ENCODE results near the gene SLC36A2.

The SLC36A2 gene

GRCh38 chr5:151345808-151346478, 1.4 kb downstream of the SLC36A2 start:
- TF ChIP-seq MAX (IDR thresholded peaks at IDR 0.05) (no peak), EGR1 (IDR thresholded peaks at IDR 0.05) (no peak)

GRCh38 chr5:151345187-151345807, 2.1 kb downstream of the SLC36A2 start:
- no peak for TF ChIP-seq CEBPB (IDR thresholded peaks at IDR 0.05)
- TF ChIP-seq TAF1 (IDR thresholded peaks at IDR 0.05; ENCODE audit: low read depth), result no peak
- no peak for TF ChIP-seq TEAD4 (IDR thresholded peaks at IDR 0.05)
- no peak for TF ChIP-seq RAD21 (IDR thresholded peaks at IDR 0.05; ENCODE audit: low read depth)
- no peak for TF ChIP-seq TCF12 (IDR thresholded peaks at IDR 0.05; ENCODE audit: low read depth)
- no peak for TF ChIP-seq NFIC (IDR thresholded peaks at IDR 0.05)
- no peak for TF ChIP-seq ZBTB7A (IDR thresholded peaks at IDR 0.05; ENCODE audit: low read depth)
- no peak for TF ChIP-seq EGR1 (IDR thresholded peaks at IDR 0.05)
- no peak for TF ChIP-seq USF1 (IDR thresholded peaks at IDR 0.05)
- no peak for TF ChIP-seq FOXM1 (IDR thresholded peaks at IDR 0.05; ENCODE audit: borderline replicate concordance, low read depth)
- TF ChIP-seq YY1 (IDR thresholded peaks at IDR 0.05; ENCODE audit: low read depth), result no peak

GRCh38 chr5:151344088-151344487, 3.3 kb downstream of the SLC36A2 start:
- no peak for TF ChIP-seq CEBPB (IDR thresholded peaks at IDR 0.05)
- TF ChIP-seq TEAD4 (IDR thresholded peaks at IDR 0.05), result no peak

GRCh38 chr5:151340004-151340403, 7.4 kb downstream of the SLC36A2 start:
- TF ChIP-seq MAX (IDR thresholded peaks at IDR 0.05), result no peak
- TF ChIP-seq EP300 (IDR thresholded peaks at IDR 0.05; ENCODE audit: borderline replicate concordance), result no peak
- TF ChIP-seq YY1 (IDR thresholded peaks at IDR 0.05; ENCODE audit: low read depth), result no peak
- TF ChIP-seq FOXM1 (IDR thresholded peaks at IDR 0.05; ENCODE audit: borderline replicate concordance, low read depth), result no peak
- no peak for TF ChIP-seq REST (IDR thresholded peaks at IDR 0.05; ENCODE audit: low read depth)
- no peak for TF ChIP-seq USF1 (IDR thresholded peaks at IDR 0.05)
- no peak for TF ChIP-seq TCF12 (IDR thresholded peaks at IDR 0.05; ENCODE audit: low read depth)
- no peak for TF ChIP-seq NFIC (IDR thresholded peaks at IDR 0.05)
- no peak for TF ChIP-seq CREB1 (IDR thresholded peaks at IDR 0.05; ENCODE audit: low read depth)

- TF ChIP-seq FOXM1 (IDR thresholded peaks at IDR 0.05; ENCODE audit: borderline replicate concordance, low read depth), result no peak
- TF ChIP-seq TAF1 (IDR thresholded peaks at IDR 0.05; ENCODE audit: low read depth), result no peak
- no peak for TF ChIP-seq RAD21 (IDR thresholded peaks at IDR 0.05; ENCODE audit: low read depth)
- no peak for TF ChIP-seq CEBPB (IDR thresholded peaks at IDR 0.05)
- TF ChIP-seq MAX (IDR thresholded peaks at IDR 0.05), result no peak
- no peak for TF ChIP-seq REST (IDR thresholded peaks at IDR 0.05; ENCODE audit: low read depth)
- TF ChIP-seq ZBTB7A (IDR thresholded peaks at IDR 0.05; ENCODE audit: low read depth), result no peak
- TF ChIP-seq CREB1 (IDR thresholded peaks at IDR 0.05; ENCODE audit: low read depth), result no peak
- TF ChIP-seq YY1 (IDR thresholded peaks at IDR 0.05; ENCODE audit: low read depth), result no peak
- no peak for TF ChIP-seq EGR1 (IDR thresholded peaks at IDR 0.05)
- no peak for TF ChIP-seq TCF12 (IDR thresholded peaks at IDR 0.05; ENCODE audit: low read depth)
- no peak for TF ChIP-seq NFIC (IDR thresholded peaks at IDR 0.05)
- TF ChIP-seq USF1 (IDR thresholded peaks at IDR 0.05), result no peak
- no peak for TF ChIP-seq TEAD4 (IDR thresholded peaks at IDR 0.05)
- no peak for TF ChIP-seq EP300 (IDR thresholded peaks at IDR 0.05; ENCODE audit: borderline replicate concordance)
Observed at GRCh38 chr5:151338734-151339133, 8.6 kb downstream of the SLC36A2 start.
